GOT3 (cell line): ENCODE results near the gene IL34.
A peak's percentile ranks its signal among the peaks of the same experiment; 100 is the strongest.

Experiments used
- DNase-seq: peaks from one replicate; lab custom pipeline; 2025; ENCODE audit warnings: mixed read lengths; lab: John Stamatoyannopoulos, UW

The IL34 gene

GRCh38 chr16:70678121-70678897, 31.9 kb downstream of the IL34 start:
- no peak for DNase-seq

- DNase-seq = no peak
Observed at GRCh38 chr16:70678898-70679670, 32.7 kb downstream of the IL34 start.

- no peak for DNase-seq
Observed at GRCh38 chr16:70679671-70680494, 33.5 kb downstream of the IL34 start.

GRCh38 chr16:70680495-70681381, 34.4 kb downstream of the IL34 start:
- DNase-seq = no peak

GRCh38 chr16:70681382-70682238, 35.3 kb downstream of the IL34 start:
- DNase-seq = no peak

- DNase-seq = no peak
Observed at GRCh38 chr16:70682239-70683145, 36.1 kb downstream of the IL34 start.

GRCh38 chr16:70683146-70683944, 37.0 kb downstream of the IL34 start:
- no peak for DNase-seq

- DNase-seq = no peak
Observed at GRCh38 chr16:70684146-70685060, 38.0 kb downstream of the IL34 start.

GRCh38 chr16:70685061-70685937, 38.9 kb downstream of the IL34 start:
- DNase-seq = no peak

- peak; percentile 22 for DNase-seq
Observed at GRCh38 chr16:70685938-70686375, 39.6 kb downstream of the IL34 start, which contains the start of gene MTSS2. MTSS2 (minus strand) TSS chr16:70686053; CDS start chr16:70685791, 262 bp downstream.

GRCh38 chr16:70686376-70687101, 40.2 kb downstream of the IL34 start:
- no peak for DNase-seq

- no peak for DNase-seq
Observed at GRCh38 chr16:70687102-70687511, 40.7 kb downstream of the IL34 start.

- DNase-seq = no peak
Observed at GRCh38 chr16:70687671-70688245, 41.4 kb downstream of the IL34 start.

GRCh38 chr16:70688246-70688742, 41.9 kb downstream of the IL34 start:
- no peak for DNase-seq
